Choroid plexus epithelial cell (primary cell): ENCODE measurements around the gene PTAFR.

Experiments used
- DNase-seq: peaks from one replicate; pipeline ENCODE4 v3.0.0-alpha.2; 2010; ENCODE audit warnings: low read depth
- H3K4me3 ChIP-seq: 2 replicates; pipeline ENCODE4 v1.5.1; 2011; ENCODE audit warnings: low read depth, mild to moderate bottlenecking, control low read depth, low read length, moderate library complexity
- TF ChIP-seq, protein P1 (sequence below): conservative IDR thresholded peaks from 2 replicates; pipeline ENCODE4 v1.5.1; 2011; ENCODE audit warnings: low read depth, mild to moderate bottlenecking, control low read depth, inconsistent platforms, low read length, moderate library complexity

The PTAFR gene

DNA sequence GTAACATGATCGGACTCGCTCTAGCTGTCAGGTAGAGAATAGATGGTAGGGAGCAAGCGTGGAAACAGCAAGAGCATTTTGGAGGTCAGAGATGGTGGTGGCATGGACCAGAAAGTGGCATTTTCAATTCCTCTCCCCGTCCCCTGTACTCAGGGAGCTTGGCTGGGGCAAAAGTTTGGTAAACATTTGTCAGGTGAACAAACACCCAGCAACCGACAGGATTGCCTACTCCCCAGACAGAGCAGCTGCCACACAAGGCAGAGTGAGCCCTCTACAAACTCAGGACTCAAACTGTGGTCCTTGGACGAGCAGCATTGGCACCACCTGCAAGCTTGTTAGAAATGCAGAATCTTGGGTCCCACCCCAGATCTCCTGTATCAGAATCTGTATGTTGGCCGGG lies 14.3 kb downstream of the PTAFR start:
- TF ChIP-seq, protein P1, sequence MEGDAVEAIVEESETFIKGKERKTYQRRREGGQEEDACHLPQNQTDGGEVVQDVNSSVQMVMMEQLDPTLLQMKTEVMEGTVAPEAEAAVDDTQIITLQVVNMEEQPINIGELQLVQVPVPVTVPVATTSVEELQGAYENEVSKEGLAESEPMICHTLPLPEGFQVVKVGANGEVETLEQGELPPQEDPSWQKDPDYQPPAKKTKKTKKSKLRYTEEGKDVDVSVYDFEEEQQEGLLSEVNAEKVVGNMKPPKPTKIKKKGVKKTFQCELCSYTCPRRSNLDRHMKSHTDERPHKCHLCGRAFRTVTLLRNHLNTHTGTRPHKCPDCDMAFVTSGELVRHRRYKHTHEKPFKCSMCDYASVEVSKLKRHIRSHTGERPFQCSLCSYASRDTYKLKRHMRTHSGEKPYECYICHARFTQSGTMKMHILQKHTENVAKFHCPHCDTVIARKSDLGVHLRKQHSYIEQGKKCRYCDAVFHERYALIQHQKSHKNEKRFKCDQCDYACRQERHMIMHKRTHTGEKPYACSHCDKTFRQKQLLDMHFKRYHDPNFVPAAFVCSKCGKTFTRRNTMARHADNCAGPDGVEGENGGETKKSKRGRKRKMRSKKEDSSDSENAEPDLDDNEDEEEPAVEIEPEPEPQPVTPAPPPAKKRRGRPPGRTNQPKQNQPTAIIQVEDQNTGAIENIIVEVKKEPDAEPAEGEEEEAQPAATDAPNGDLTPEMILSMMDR = no peak
- DNase-seq = no peak
- no peak overlapping the region for H3K4me3 ChIP-seq

DNA sequence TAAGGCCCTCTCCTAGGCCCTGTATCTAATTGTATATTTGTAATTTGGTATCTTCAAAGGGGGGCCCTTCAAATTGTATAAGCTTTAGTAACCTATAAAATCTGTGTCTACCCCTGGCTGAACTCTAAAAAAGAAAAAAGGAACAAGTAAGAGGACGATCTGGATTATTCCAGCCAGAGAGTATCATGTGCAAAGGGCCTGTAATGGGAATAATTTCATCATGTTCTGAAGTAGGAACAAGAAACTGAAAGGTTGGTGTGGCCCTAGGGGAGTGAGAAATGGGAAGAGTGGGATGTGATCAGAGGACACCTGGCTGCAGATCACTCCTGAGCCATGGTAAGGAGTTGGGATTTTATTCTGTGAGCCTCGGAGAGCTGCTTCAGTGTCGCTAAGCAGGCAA lies 14.7 kb downstream of the PTAFR start:
- no peak overlapping the region for H3K4me3 ChIP-seq
- TF ChIP-seq, protein P1 = no peak
- no peak for DNase-seq

DNA sequence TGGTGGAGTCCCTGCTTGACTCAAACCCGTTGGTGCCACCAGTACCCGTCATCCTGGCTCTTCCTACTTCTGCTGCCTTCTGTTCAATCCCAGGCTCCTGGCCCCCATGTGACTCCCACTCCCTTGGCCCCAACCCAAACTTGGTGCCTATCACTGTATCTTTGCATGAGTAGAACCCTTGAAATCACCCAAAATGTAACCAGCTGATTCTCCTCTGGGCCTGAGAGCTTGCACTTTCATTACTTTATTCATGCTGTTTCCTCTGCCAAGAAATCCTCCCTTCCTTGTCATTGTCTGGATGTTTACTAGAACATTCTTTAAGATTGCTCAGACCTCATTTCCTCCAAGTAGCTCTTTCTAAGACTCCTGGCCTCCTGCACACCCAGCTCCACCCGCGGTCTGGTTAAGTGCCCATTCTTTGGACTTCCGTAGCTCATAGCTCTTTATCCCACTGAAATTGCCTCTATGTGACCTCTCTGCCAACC lies 15.7 kb downstream of the PTAFR start:
- TF ChIP-seq, protein P1 = no peak
- peak; percentile 91 for DNase-seq
- no peak overlapping the region for H3K4me3 ChIP-seq

DNA sequence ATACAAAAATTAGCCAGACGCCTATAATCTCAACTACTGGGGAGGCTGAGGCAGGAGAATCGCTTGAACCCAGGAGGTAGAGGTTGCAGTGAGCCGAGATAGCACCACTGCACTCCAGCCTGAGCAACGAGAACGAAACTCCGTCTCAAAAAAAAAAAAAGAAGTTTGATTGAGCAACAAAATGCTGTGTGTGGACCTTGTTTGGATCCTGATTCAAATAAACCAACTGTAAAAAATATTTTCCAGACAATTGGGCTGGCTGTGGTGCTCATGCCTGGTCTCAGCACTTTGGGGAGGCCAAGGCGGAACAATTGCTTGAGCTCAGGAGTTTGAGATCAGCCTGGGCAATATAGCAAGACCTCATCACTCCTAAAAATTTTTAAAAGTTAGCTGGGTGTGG lies 16.8 kb downstream of the PTAFR start:
- DNase-seq = no peak
- TF ChIP-seq, protein P1 = no peak
- no peak overlapping the region for H3K4me3 ChIP-seq

DNA sequence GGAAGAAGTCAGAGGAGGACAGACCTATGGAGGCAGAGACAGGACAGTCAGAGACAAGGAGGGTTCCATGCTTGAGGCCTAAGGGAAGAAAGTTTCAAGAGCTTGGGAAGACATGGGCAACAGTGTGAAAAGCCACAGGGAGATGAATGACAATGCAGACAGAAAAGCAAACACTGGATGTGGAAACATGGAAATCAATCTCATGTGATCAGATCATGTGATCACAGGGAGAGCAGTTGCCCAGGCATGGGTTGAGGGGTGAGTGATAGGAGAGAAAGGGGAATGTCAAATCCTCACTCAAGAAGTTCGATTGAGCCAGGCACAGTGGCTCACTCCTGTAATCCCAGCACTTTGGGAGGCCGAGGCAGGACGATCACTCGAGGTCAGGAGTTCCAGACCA lies 17.2 kb downstream of the PTAFR start:
- no peak for DNase-seq
- TF ChIP-seq, protein P1 = no peak
- no peak overlapping the region for H3K4me3 ChIP-seq

DNA sequence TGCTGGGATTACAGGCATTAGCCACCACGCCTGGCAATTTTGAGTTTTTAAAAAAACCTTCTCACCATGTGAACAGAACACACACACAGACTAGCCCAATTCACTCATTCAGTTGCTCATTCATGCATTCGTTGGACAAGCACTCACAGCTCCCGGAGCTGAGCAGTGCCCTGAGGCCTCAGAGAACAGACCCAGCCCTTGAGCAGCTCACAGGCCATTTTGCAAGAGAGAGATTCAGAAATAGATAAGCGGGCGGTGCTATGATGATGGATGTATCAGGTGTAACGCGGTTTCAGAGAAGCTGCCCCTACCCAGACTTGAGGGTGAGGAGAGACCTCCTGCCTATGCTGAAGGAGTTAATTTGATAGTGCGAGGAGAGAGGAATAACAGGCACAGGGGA lies 18.6 kb downstream of the PTAFR start:
- H3K4me3 ChIP-seq = no peak overlapping the region
- TF ChIP-seq, protein P1 = no peak
- no peak for DNase-seq

DNA sequence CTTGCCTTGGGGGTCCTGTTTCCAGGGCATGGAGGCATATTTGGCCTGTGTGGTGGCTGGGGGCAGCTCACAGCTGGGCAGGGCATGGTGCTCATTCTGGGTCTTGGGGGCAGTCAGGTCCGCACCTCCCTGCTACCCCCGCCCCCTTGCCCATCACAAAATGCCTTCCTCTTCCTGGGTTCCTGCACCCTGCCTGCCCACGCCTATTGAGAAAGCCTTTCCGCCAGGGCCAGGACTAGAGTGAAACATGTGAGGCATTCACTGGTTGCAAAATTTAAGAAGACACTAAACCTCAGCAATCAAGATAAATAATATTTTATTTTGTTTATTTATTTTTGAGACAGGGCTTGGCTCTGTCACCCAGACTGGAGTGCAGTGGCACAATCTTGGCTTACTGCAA lies 19.7 kb downstream of the PTAFR start:
- TF ChIP-seq, protein P1 = no peak
- DNase-seq = peak; percentile 8
- H3K4me3 ChIP-seq = no peak overlapping the region
